Fibroblast of lung (primary cell): ENCODE data around the gene GNG7. TPM values are rescaled to one million over a fixed set of nuclear protein-coding genes. Genes with fewer than 3 reads are reported as not detected.
"Not testable (repeated sequence)": the region's sequence is repeated elsewhere in the genome, so short reads cannot be mapped to it uniquely, and the experiment has no call there.

Experiments used
- DNase-seq, 2 donors: peaks; one replicate each; pipeline versions ENCODE4 v3.0.0 to v3.0.0-alpha.2; 2010; ENCODE audit warnings: low read depth in 2 of 2
- H2AFZ ChIP-seq: 2 replicates; pipeline ENCODE4 v1.5.1; 2012; ENCODE audit warnings: low read length, control low read depth, inconsistent platforms
- H3K27ac ChIP-seq: 2 replicates; pipeline ENCODE4 v1.5.1; 2011; ENCODE audit warnings: low read length, control low read depth; ENCODE audit not compliant: insufficient read depth
- H3K27me3 ChIP-seq: 2 replicates; pipeline ENCODE4 v1.5.1; 2011; ENCODE audit warnings: mild to moderate bottlenecking, low read length; ENCODE audit not compliant: control insufficient read depth, insufficient read depth
- H3K36me3 ChIP-seq: 2 replicates; pipeline ENCODE4 v1.5.1; 2011; ENCODE audit warnings: low read length; ENCODE audit not compliant: control insufficient read depth, insufficient read depth
- H3K4me1 ChIP-seq: 2 replicates; pipeline ENCODE4 v1.5.1; 2011; ENCODE audit warnings: low read length; ENCODE audit not compliant: control insufficient read depth, insufficient read depth; ENCODE audit errors: extremely low read depth
- H3K4me2 ChIP-seq: 2 replicates; pipeline ENCODE4 v1.5.1; 2011; ENCODE audit warnings: low read length, control low read depth; ENCODE audit not compliant: insufficient read depth; ENCODE audit errors: extremely low read depth
- H3K4me3 ChIP-seq, 4 experiments: fragments of 200-600 bp in 1 of 4; sonication (generic) in 1 of 4; replicated peaks in 1 of 4; 2 replicates each; pipeline ENCODE4 v1.5.1; 2011 to 2016; ENCODE audit warnings: low read length in 4 of 4, low read depth in 3 of 4, mild to moderate bottlenecking in 3 of 4, control low read depth in 2 of 4, inconsistent platforms in 1 of 4, mixed read lengths in 1 of 4; ENCODE audit not compliant: insufficient read depth in 1 of 4; ENCODE audit errors: control extremely low read depth in 1 of 4
- H3K79me2 ChIP-seq: 2 replicates; pipeline ENCODE4 v1.5.1; 2012; ENCODE audit warnings: mild to moderate bottlenecking, low read length, inconsistent platforms; ENCODE audit not compliant: control insufficient read depth, insufficient read depth
- H3K9ac ChIP-seq: 2 replicates; pipeline ENCODE4 v1.5.1; 2011; ENCODE audit warnings: mild to moderate bottlenecking, low read length, control low read depth; ENCODE audit not compliant: insufficient read depth
- H3K9me3 ChIP-seq: 2 replicates; pipeline ENCODE4 v1.5.1; 2012; ENCODE audit warnings: low read depth, low read length; ENCODE audit not compliant: control insufficient read depth, insufficient read depth
- H4K20me1 ChIP-seq: 2 replicates; pipeline ENCODE4 v1.5.1; 2011; ENCODE audit warnings: low read length; ENCODE audit not compliant: control insufficient read depth, insufficient read depth; ENCODE audit errors: extremely low read depth
- EZH2 ChIP-seq: IDR thresholded peaks from 2 replicates; pipeline ENCODE4 v1.5.1; 2012; ENCODE audit warnings: low read length, control low read depth, mild to moderate bottlenecking; ENCODE audit errors: missing control alignments
- polyA plus RNA-seq, 2 donors: library from polyadenylated mRNA; depleted of rRNA in 1 of 2; stranded (reverse) in 1 of 2; unstranded in 1 of 2; fragments of >200 nt; gene quantifications; 2 replicates each; pipeline ENCODE4 v1.2.1, GENCODE V29; 2011 to 2012; ENCODE audit warnings: missing spikeins in 1 of 2
- total RNA-seq: library from RNA; depleted of rRNA; stranded (reverse); fragments of >200 nt; gene quantifications from 2 replicates; pipeline ENCODE4 v1.2.1, GENCODE V29; 2014
- TF ChIP-seq, protein P1 (sequence below), 2 donors: IDR thresholded peaks in 1 of 2; conservative IDR thresholded peaks in 1 of 2; 1 replicate in 1 of 2; 2 replicates in 1 of 2; pipeline ENCODE4 v1.5.1; 2011 to 2012; ENCODE audit warnings: low read length in 2 of 2, control low read depth in 1 of 2, inconsistent platforms in 1 of 2, low read depth in 1 of 2, mild to moderate bottlenecking in 1 of 2

Gene GNG7
- total and polyA plus RNA-seq, 2 donors (not counting 1 experiment from before 2014, with no cell fraction given) = 0.27 to 0.83 TPM

GRCh38 chr19:2679439-2679838 lies 23.1 kb downstream of the GNG7 start:
- no peaks in the 10 kb centered on the region for H4K20me1 ChIP-seq
- no peaks in the 10 kb centered on the region for H3K36me3 ChIP-seq
- no peak overlapping the region for H3K4me2 ChIP-seq
- TF ChIP-seq, protein P1, sequence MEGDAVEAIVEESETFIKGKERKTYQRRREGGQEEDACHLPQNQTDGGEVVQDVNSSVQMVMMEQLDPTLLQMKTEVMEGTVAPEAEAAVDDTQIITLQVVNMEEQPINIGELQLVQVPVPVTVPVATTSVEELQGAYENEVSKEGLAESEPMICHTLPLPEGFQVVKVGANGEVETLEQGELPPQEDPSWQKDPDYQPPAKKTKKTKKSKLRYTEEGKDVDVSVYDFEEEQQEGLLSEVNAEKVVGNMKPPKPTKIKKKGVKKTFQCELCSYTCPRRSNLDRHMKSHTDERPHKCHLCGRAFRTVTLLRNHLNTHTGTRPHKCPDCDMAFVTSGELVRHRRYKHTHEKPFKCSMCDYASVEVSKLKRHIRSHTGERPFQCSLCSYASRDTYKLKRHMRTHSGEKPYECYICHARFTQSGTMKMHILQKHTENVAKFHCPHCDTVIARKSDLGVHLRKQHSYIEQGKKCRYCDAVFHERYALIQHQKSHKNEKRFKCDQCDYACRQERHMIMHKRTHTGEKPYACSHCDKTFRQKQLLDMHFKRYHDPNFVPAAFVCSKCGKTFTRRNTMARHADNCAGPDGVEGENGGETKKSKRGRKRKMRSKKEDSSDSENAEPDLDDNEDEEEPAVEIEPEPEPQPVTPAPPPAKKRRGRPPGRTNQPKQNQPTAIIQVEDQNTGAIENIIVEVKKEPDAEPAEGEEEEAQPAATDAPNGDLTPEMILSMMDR (conservative IDR thresholded peaks at IDR 0.05 in 1 of 2, IDR thresholded peaks at IDR 0.05 in 1 of 2; ENCODE audit: low read depth in 1 of 2, low read length in 2 of 2) = no peak
- no peak overlapping the region for H3K9ac ChIP-seq
- H3K27ac ChIP-seq = no peak overlapping the region
- H3K9me3 ChIP-seq = no peaks in the 10 kb centered on the region
- no peaks in the 10 kb centered on the region for H3K4me1 ChIP-seq
- no peaks in the 10 kb centered on the region for H3K79me2 ChIP-seq
- peaks cover 8% of the 10 kb centered on the region for H3K27me3 ChIP-seq
- no peak overlapping the region for H2AFZ ChIP-seq
- DNase-seq = no peak
- no peak overlapping the region for H3K4me3 ChIP-seq

DNA sequence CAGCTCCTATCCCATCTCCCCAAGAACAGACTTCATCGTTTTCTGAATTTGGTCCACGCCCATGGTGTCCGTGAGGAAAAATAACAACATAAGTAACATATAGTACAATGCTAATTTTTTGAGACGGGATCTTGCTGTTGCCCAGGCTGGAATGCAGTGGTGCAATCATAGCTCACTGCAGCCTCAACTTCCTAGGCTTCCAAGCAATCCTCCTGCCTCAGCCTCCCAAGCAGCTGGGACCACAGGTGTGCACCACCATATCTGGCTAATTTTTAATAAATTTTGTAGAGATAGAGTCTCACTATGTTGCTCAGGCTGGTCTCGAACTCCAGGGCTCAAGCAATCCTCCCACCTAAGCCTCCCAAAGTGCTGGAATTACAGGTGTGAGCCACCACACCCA lies 23.5 kb downstream of the GNG7 start:
- not testable (repeated sequence) for H3K9me3 ChIP-seq, H3K79me2 ChIP-seq, H3K9ac ChIP-seq, H3K27me3 ChIP-seq, H3K4me2 ChIP-seq, H3K4me3 ChIP-seq, H4K20me1 ChIP-seq, H3K27ac ChIP-seq, H3K36me3 ChIP-seq, H3K4me1 ChIP-seq, H2AFZ ChIP-seq, DNase-seq

GRCh38 chr19:2678044-2678671 lies 24.3 kb downstream of the GNG7 start:
- Histone ChIP-seq H3K79me2 (no peaks in the 10 kb centered on the region), H2AFZ (no peak overlapping the region), H3K36me3 (no peaks in the 10 kb centered on the region), H3K4me1 (no peaks in the 10 kb centered on the region), H3K27me3 (peaks cover 8% of the 10 kb centered on the region), H3K4me2 (no peak overlapping the region), H3K9ac (no peak overlapping the region), H3K27ac (no peak overlapping the region), H3K4me3 (no peak overlapping the region), H4K20me1 (no peaks in the 10 kb centered on the region), H3K9me3 (no peaks in the 10 kb centered on the region)
- TF ChIP-seq, protein P1 (conservative IDR thresholded peaks at IDR 0.05 in 1 of 2, IDR thresholded peaks at IDR 0.05 in 1 of 2; ENCODE audit: low read depth in 1 of 2, low read length in 2 of 2) = no peak
- no peak for TF ChIP-seq EZH2
- no peak for DNase-seq
